HEK293 (cell line): Measurements from ENCODE around the gene GALNT15.

Experiments
- GLIS1 ChIP-seq: fragments of 450-650 bp; formaldehyde crosslinking; IDR thresholded peaks from 2 replicates; pipeline ENCODE4 v1.5.1; 2016; ENCODE audit warnings: missing biosample characterization, missing genetic modification characterization
- ZNF292 ChIP-seq: fragments of 450-650 bp; formaldehyde crosslinking; IDR thresholded peaks from 2 replicates; pipeline ENCODE4 v1.5.1; 2016; ENCODE audit warnings: low read depth, missing biosample characterization, missing genetic modification characterization, borderline replicate concordance
- ZNF561 ChIP-seq: fragments of 450-650 bp; IDR thresholded peaks from 2 replicates; pipeline ENCODE4 v1.5.1; 2018; ENCODE audit warnings: missing biosample characterization, missing genetic modification characterization, borderline replicate concordance
- TF ChIP-seq, protein P1 (sequence below): fragments of 450-650 bp; formaldehyde crosslinking; IDR thresholded peaks from 2 replicates; pipeline ENCODE4 v1.5.1; 2016; ENCODE audit warnings: missing biosample characterization, missing genetic modification characterization, borderline replicate concordance
- TF ChIP-seq, protein P2 (sequence below): fragments of 450-650 bp; formaldehyde crosslinking; optimal IDR thresholded peaks from 2 replicates; pipeline ENCODE3; 2016; ENCODE audit warnings: missing biosample characterization, mild to moderate bottlenecking, missing genetic modification characterization
- TF ChIP-seq, protein P3 (sequence below): fragments of 450-650 bp; formaldehyde crosslinking; IDR thresholded peaks from 2 replicates; pipeline ENCODE4 v1.5.1; 2016; ENCODE audit warnings: missing biosample characterization, missing genetic modification characterization
- TF ChIP-seq, protein P4 (sequence below): fragments of 450-650 bp; formaldehyde crosslinking; IDR thresholded peaks from 2 replicates; pipeline ENCODE4 v1.5.1; 2016; ENCODE audit warnings: missing biosample characterization, missing genetic modification characterization
- TF ChIP-seq, protein P5 (sequence below): fragments of 450-650 bp; formaldehyde crosslinking; IDR thresholded peaks from 2 replicates; pipeline ENCODE4 v1.5.1; 2016; ENCODE audit warnings: missing biosample characterization, missing genetic modification characterization
- TF ChIP-seq, protein P6 (sequence below): fragments of 450-650 bp; formaldehyde crosslinking; IDR thresholded peaks from 2 replicates; pipeline ENCODE4 v1.5.1; 2016; ENCODE audit warnings: missing biosample characterization, missing genetic modification characterization, low read depth
- TF ChIP-seq, protein P7 (sequence below): fragments of 450-650 bp; formaldehyde crosslinking; IDR thresholded peaks from 2 replicates; pipeline ENCODE4 v1.5.1; 2016; ENCODE audit warnings: missing biosample characterization, missing genetic modification characterization
- TF ChIP-seq, protein P8 (sequence below): fragments of 450-650 bp; formaldehyde crosslinking; conservative IDR thresholded peaks from 2 replicates; pipeline ENCODE4 v1.5.1; 2016; ENCODE audit warnings: low read depth, missing biosample characterization, missing genetic modification characterization

DNA sequence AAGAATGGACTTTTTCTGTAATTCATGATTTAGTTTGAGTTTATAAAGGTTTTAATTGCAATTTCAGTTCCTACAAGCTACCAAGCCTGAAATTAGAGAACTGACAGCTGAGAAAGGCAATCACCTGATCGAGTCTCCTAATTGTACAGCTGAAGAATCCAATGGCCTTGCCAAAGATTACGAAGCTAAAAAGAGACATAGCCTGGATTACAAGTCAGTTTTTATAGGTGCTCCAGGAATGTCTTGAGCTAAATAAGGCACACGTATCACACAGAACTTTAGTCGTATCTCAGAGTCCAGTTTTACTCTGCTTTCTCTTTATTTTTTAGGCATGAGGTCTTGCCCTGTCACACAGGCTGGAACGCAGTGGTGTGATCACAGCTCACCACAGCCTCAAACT, 83.7 kb downstream of the GALNT15 start:
- TF ChIP-seq, protein P1, sequence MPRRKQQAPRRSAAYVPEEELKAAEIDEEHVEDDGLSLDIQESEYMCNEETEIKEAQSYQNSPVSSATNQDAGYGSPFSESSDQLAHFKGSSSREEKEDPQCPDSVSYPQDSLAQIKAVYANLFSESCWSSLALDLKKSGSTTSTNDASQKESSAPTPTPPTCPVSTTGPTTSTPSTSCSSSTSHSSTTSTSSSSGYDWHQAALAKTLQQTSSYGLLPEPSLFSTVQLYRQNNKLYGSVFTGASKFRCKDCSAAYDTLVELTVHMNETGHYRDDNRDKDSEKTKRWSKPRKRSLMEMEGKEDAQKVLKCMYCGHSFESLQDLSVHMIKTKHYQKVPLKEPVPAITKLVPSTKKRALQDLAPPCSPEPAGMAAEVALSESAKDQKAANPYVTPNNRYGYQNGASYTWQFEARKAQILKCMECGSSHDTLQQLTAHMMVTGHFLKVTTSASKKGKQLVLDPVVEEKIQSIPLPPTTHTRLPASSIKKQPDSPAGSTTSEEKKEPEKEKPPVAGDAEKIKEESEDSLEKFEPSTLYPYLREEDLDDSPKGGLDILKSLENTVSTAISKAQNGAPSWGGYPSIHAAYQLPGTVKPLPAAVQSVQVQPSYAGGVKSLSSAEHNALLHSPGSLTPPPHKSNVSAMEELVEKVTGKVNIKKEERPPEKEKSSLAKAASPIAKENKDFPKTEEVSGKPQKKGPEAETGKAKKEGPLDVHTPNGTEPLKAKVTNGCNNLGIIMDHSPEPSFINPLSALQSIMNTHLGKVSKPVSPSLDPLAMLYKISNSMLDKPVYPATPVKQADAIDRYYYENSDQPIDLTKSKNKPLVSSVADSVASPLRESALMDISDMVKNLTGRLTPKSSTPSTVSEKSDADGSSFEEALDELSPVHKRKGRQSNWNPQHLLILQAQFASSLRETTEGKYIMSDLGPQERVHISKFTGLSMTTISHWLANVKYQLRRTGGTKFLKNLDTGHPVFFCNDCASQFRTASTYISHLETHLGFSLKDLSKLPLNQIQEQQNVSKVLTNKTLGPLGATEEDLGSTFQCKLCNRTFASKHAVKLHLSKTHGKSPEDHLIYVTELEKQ (tag by site-specific recombination), result no peak
- TF ChIP-seq, protein P2, sequence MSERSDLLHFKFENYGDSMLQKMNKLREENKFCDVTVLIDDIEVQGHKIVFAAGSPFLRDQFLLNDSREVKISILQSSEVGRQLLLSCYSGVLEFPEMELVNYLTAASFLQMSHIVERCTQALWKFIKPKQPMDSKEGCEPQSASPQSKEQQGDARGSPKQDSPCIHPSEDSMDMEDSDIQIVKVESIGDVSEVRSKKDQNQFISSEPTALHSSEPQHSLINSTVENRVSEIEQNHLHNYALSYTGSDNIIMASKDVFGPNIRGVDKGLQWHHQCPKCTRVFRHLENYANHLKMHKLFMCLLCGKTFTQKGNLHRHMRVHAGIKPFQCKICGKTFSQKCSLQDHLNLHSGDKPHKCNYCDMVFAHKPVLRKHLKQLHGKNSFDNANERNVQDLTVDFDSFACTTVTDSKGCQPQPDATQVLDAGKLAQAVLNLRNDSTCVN (tag by site-specific recombination), result no peak
- TF ChIP-seq, protein P3, sequence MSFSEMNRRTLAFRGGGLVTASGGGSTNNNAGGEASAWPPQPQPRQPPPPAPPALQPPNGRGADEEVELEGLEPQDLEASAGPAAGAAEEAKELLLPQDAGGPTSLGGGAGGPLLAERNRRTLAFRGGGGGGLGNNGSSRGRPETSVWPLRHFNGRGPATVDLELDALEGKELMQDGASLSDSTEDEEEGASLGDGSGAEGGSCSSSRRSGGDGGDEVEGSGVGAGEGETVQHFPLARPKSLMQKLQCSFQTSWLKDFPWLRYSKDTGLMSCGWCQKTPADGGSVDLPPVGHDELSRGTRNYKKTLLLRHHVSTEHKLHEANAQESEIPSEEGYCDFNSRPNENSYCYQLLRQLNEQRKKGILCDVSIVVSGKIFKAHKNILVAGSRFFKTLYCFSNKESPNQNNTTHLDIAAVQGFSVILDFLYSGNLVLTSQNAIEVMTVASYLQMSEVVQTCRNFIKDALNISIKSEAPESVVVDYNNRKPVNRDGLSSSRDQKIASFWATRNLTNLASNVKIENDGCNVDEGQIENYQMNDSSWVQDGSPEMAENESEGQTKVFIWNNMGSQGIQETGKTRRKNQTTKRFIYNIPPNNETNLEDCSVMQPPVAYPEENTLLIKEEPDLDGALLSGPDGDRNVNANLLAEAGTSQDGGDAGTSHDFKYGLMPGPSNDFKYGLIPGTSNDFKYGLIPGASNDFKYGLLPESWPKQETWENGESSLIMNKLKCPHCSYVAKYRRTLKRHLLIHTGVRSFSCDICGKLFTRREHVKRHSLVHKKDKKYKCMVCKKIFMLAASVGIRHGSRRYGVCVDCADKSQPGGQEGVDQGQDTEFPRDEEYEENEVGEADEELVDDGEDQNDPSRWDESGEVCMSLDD (tag by site-specific recombination), result no peak
- TF ChIP-seq, protein P4, sequence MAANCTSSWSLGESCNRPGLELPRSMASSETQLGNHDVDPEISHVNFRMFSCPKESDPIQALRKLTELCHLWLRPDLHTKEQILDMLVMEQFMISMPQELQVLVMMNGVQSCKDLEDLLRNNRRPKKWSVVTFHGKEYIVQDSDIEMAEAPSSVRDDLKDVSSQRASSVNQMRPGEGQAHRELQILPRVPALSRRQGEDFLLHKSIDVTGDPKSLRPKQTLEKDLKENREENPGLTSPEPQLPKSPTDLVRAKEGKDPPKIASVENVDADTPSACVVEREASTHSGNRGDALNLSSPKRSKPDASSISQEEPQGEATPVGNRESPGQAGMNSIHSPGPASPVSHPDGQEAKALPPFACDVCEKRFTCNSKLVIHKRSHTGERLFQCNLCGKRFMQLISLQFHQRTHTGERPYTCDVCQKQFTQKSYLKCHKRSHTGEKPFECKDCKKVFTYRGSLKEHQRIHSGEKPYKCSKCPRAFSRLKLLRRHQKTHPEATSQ (tag by site-specific recombination), result no peak
- TF ChIP-seq, protein P5, sequence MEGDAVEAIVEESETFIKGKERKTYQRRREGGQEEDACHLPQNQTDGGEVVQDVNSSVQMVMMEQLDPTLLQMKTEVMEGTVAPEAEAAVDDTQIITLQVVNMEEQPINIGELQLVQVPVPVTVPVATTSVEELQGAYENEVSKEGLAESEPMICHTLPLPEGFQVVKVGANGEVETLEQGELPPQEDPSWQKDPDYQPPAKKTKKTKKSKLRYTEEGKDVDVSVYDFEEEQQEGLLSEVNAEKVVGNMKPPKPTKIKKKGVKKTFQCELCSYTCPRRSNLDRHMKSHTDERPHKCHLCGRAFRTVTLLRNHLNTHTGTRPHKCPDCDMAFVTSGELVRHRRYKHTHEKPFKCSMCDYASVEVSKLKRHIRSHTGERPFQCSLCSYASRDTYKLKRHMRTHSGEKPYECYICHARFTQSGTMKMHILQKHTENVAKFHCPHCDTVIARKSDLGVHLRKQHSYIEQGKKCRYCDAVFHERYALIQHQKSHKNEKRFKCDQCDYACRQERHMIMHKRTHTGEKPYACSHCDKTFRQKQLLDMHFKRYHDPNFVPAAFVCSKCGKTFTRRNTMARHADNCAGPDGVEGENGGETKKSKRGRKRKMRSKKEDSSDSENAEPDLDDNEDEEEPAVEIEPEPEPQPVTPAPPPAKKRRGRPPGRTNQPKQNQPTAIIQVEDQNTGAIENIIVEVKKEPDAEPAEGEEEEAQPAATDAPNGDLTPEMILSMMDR (tag by site-specific recombination), result no peak
- TF ChIP-seq GLIS1 (tag by site-specific recombination) (no peak), ZNF292 (tag by site-specific recombination) (no peak), ZNF561 (tag by site-specific recombination) (no peak)
- TF ChIP-seq, protein P6, sequence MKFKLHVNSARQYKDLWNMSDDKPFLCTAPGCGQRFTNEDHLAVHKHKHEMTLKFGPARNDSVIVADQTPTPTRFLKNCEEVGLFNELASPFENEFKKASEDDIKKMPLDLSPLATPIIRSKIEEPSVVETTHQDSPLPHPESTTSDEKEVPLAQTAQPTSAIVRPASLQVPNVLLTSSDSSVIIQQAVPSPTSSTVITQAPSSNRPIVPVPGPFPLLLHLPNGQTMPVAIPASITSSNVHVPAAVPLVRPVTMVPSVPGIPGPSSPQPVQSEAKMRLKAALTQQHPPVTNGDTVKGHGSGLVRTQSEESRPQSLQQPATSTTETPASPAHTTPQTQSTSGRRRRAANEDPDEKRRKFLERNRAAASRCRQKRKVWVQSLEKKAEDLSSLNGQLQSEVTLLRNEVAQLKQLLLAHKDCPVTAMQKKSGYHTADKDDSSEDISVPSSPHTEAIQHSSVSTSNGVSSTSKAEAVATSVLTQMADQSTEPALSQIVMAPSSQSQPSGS, result no peak
- TF ChIP-seq, protein P7, sequence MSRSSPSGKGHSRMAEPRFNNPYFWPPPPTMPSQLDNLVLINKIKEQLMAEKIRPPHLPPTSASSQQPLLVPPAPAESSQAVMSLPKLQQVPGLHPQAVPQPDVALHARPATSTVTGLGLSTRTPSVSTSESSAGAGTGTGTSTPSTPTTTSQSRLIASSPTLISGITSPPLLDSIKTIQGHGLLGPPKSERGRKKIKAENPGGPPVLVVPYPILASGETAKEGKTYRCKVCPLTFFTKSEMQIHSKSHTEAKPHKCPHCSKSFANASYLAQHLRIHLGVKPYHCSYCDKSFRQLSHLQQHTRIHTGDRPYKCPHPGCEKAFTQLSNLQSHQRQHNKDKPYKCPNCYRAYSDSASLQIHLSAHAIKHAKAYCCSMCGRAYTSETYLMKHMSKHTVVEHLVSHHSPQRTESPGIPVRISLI (tag by site-specific recombination), result no peak
- TF ChIP-seq, protein P8, sequence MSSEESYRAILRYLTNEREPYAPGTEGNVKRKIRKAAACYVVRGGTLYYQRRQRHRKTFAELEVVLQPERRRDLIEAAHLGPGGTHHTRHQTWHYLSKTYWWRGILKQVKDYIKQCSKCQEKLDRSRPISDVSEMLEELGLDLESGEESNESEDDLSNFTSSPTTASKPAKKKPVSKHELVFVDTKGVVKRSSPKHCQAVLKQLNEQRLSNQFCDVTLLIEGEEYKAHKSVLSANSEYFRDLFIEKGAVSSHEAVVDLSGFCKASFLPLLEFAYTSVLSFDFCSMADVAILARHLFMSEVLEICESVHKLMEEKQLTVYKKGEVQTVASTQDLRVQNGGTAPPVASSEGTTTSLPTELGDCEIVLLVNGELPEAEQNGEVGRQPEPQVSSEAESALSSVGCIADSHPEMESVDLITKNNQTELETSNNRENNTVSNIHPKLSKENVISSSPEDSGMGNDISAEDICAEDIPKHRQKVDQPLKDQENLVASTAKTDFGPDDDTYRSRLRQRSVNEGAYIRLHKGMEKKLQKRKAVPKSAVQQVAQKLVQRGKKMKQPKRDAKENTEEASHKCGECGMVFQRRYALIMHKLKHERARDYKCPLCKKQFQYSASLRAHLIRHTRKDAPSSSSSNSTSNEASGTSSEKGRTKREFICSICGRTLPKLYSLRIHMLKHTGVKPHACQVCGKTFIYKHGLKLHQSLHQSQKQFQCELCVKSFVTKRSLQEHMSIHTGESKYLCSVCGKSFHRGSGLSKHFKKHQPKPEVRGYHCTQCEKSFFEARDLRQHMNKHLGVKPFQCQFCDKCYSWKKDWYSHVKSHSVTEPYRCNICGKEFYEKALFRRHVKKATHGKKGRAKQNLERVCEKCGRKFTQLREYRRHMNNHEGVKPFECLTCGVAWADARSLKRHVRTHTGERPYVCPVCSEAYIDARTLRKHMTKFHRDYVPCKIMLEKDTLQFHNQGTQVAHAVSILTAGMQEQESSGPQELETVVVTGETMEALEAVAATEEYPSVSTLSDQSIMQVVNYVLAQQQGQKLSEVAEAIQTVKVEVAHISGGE (tag by site-specific recombination), result no peak
